ENCODE data around the gene MED25.

The MED25 gene

DNA sequence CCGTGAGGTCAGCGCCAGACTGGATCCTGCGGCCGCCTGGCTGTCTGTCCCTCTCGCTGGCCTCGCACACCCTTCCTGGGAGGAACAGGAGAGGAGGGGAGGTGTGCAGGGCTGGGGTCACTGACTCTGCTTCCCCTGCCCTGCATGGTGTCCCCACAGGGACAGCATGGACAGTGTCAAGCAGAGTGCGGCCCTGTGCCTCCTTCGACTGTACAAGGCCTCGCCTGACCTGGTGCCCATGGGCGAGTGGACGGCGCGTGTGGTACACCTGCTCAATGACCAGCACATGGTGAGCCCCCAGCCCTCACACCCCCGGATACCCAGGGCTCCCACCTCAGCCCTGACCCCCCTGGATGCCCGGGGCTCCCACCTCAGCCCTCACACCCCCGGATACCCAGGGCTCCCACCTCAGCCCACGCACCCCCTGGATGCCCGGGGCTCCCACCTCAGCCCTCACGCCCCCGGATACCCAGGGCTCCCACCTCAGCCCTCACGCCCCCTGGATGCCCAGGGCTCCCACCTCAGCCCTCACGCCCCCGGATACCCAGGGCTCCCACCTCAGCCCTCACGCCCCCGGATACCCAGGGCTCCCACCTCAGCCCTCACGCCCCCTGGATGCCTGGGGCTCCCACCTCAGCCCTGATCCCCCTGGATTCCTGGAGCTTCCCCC is 26.2 kb upstream of the MED25 start:
- in situ Hi-C loops (cut with HindIII; ENCODE audit: low pct_ligation_motif_present, low sequenced_read_pairs): no loop called here
- no peak for DNase-seq
- H3K27ac ChIP-seq: no peak overlapping the region
- H3K27me3 ChIP-seq (replicated peaks): no peaks in the 10 kb centered on the region
- peaks cover 57% of the 10 kb centered on the region for H3K36me3 ChIP-seq (replicated peaks)
- TF ChIP-seq CTCF (IDR thresholded peaks at IDR 0.05; ENCODE audit: low read depth, low read length, missing control alignments): no peak
- no peak overlapping the region for H3K4me3 ChIP-seq (ENCODE audit: low read depth, low read length)

- H3K4me3 ChIP-seq (ENCODE audit: low read depth, low read length): no peak overlapping the region
- TF ChIP-seq CTCF (IDR thresholded peaks at IDR 0.05; ENCODE audit: low read depth, low read length, missing control alignments): no peak
- H3K27ac ChIP-seq: no peak overlapping the region
- DNase-seq: no peak
- in situ Hi-C loops (cut with HindIII; ENCODE audit: low pct_ligation_motif_present, low sequenced_read_pairs): no loop called here
- H3K36me3 ChIP-seq (replicated peaks): peaks cover 58% of the 10 kb centered on the region
- H3K27me3 ChIP-seq (replicated peaks): no peaks in the 10 kb centered on the region
Measured at GRCh38 chr19:49792829-49793560, 25.1 kb upstream of the MED25 start.

DNA sequence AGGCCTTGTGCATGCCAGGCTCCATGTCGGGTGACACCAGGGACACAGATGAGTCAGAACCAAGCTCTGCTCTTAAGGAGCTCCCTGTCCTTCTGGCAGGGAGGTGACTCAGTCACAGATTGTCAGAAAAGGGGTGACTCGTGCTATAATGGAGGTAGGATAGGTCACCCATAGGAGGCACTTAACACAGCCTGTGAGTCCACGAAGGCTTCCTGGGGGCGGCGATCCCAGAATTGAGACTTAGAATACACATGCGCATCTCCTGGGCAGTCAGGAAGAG is 24.6 kb upstream of the MED25 start:
- H3K36me3 ChIP-seq (replicated peaks): peaks cover 61% of the 10 kb centered on the region
- in situ Hi-C loops (cut with HindIII; ENCODE audit: low pct_ligation_motif_present, low sequenced_read_pairs): no loop called here

GRCh38 chr19:49795615-49796014 is 22.5 kb upstream of the MED25 start:
- TF ChIP-seq CTCF (IDR thresholded peaks at IDR 0.05; ENCODE audit: low read depth, low read length, missing control alignments): no peak
- Histone ChIP-seq H3K27ac (no peak overlapping the region), H3K27me3 (replicated peaks) (no peaks in the 10 kb centered on the region), H3K4me3 (ENCODE audit: low read depth, low read length) (no peak overlapping the region), H3K36me3 (replicated peaks) (peaks cover 79% of the 10 kb centered on the region)
- in situ Hi-C loops (cut with HindIII; ENCODE audit: low pct_ligation_motif_present, low sequenced_read_pairs): no loop called here
- no peak for DNase-seq

More for the DNA sequence above, 24.6 kb upstream of the MED25 start:
- Histone ChIP-seq H3K27me3 (replicated peaks) (no peaks in the 10 kb centered on the region), H3K4me3 (ENCODE audit: low read depth, low read length) (no peak overlapping the region), H3K27ac (no peak overlapping the region)
- DNase-seq: no peak
- TF ChIP-seq CTCF (IDR thresholded peaks at IDR 0.05; ENCODE audit: low read depth, low read length, missing control alignments): no peak

DNA sequence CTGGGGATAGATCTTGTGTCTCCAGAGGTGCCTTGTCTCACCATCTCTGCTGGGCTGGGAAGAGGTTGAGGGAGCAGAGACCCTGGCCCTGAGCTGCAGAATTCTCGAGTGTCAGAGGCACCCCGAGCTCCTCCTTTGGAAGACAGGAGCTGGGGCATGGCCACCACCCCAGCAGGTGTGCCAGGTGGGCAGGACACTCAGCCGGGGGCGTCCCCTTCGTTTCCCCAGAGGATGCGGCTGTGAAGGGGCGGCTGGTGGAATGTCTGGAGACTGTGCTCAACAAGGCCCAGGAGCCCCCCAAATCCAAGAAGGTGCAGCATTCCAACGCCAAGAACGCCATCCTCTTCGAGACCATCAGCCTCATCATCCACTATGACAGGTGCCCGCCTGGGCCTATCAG is 19.5 kb upstream of the MED25 start:
- in situ Hi-C loops (cut with HindIII; ENCODE audit: low pct_ligation_motif_present, low sequenced_read_pairs): no loop called here
- no peaks in the 10 kb centered on the region for H3K27me3 ChIP-seq (replicated peaks)
- no peak for TF ChIP-seq CTCF (IDR thresholded peaks at IDR 0.05; ENCODE audit: low read depth, low read length, missing control alignments)
- no peak for DNase-seq
- no peak overlapping the region for H3K27ac ChIP-seq
- peaks cover 77% of the 10 kb centered on the region for H3K36me3 ChIP-seq (replicated peaks)
- H3K4me3 ChIP-seq (ENCODE audit: low read depth, low read length): no peak overlapping the region

Measured in brain microvascular endothelial cell (primary cell).